HL-60/S4 treated with retinoic acid at 250 ng/mL for 4 days and 3 days (cell line): ENCODE results near the gene C1QTNF12.

Experiments
- in situ Hi-C: fragments of 300-500 bp; cut with MboI; formaldehyde crosslinking; loops from 2 replicates; pipeline ENCODE4 v1.7.0; 2022; ENCODE audit warnings: low sequenced_read_pairs

The C1QTNF12 gene

GRCh38 chr1:1282998-1283397 lies 36.5 kb upstream of the C1QTNF12 start:
- in situ Hi-C loops = no loop called here

- in situ Hi-C loops = no loop called here
Measured at GRCh38 chr1:1281533-1282321, 35.2 kb upstream of the C1QTNF12 start.

GRCh38 chr1:1280782-1281481 lies 34.4 kb upstream of the C1QTNF12 start:
- in situ Hi-C loops = no loop called here

- in situ Hi-C loops = no loop called here
Measured at GRCh38 chr1:1279028-1279427, 32.5 kb upstream of the C1QTNF12 start.

GRCh38 chr1:1278620-1279019 lies 32.1 kb upstream of the C1QTNF12 start:
- in situ Hi-C loops = no loop called here

GRCh38 chr1:1275836-1276235 lies 29.3 kb upstream of the C1QTNF12 start:
- in situ Hi-C loops = no loop called here

- in situ Hi-C loops = no loop called here
Measured at GRCh38 chr1:1274931-1275431, 28.5 kb upstream of the C1QTNF12 start.

- in situ Hi-C loops = no loop called here
Measured at GRCh38 chr1:1274299-1274930, 27.9 kb upstream of the C1QTNF12 start.

- in situ Hi-C loops = no loop called here
Measured at GRCh38 chr1:1273512-1274298, 27.2 kb upstream of the C1QTNF12 start, which contains the start of gene UBE2J2. UBE2J2 (minus strand) TSS chr1:1273854; CDS start chr1:1267992, 5,862 bp downstream.

- in situ Hi-C loops = no loop called here
Measured at GRCh38 chr1:1273209-1273511, 26.6 kb upstream of the C1QTNF12 start.

GRCh38 chr1:1272341-1273208 lies 26.1 kb upstream of the C1QTNF12 start:
- in situ Hi-C loops = no loop called here

GRCh38 chr1:1270813-1271212 lies 24.3 kb upstream of the C1QTNF12 start:
- in situ Hi-C loops = no loop called here

GRCh38 chr1:1268284-1268682 lies 21.8 kb upstream of the C1QTNF12 start:
- in situ Hi-C loops = no loop called here

GRCh38 chr1:1267488-1268283 lies 21.2 kb upstream of the C1QTNF12 start:
- in situ Hi-C loops = no loop called here

GRCh38 chr1:1264868-1265272 lies 18.3 kb upstream of the C1QTNF12 start:
- in situ Hi-C loops = no loop called here

GRCh38 chr1:1264026-1264425 lies 17.5 kb upstream of the C1QTNF12 start:
- in situ Hi-C loops = no loop called here

- in situ Hi-C loops = no loop called here
Measured at GRCh38 chr1:1262758-1263157, 16.2 kb upstream of the C1QTNF12 start.

GRCh38 chr1:1262071-1262470 lies 15.5 kb upstream of the C1QTNF12 start:
- in situ Hi-C loops = no loop called here

- in situ Hi-C loops = no loop called here
Measured at GRCh38 chr1:1260843-1261560, 14.5 kb upstream of the C1QTNF12 start.
